ENCODE measurements around the gene UBD. TPM values are rescaled to one million over a fixed set of nuclear protein-coding genes. Genes with fewer than 3 reads are reported as not detected.

The UBD gene
- total and polyA plus RNA-seq, 2 of the 13 experiments (the other 11 are each of a cell fraction or from before 2014, with no cell fraction given): 13.9 to 172 TPM

GRCh38 chr6:29598172-29598747, 38.7 kb upstream of the UBD start (continued):
- TF ChIP-seq CTCF (CRISPR knock-in tag; IDR thresholded peaks at IDR 0.05) (no peak), BRD4 (CRISPR knock-in tag; IDR thresholded peaks at IDR 0.05) (no peak), REPIN1 (CRISPR knock-in tag; IDR thresholded peaks at IDR 0.05; ENCODE audit: borderline replicate concordance, low read depth) (no peak), NBN (conservative IDR thresholded peaks at IDR 0.05) (no peak), THAP8 (CRISPR knock-in tag; IDR thresholded peaks at IDR 0.05; ENCODE audit: borderline replicate concordance) (no peak), NFYC (CRISPR knock-in tag; IDR thresholded peaks at IDR 0.05) (no peak), SMARCC2 (IDR thresholded peaks at IDR 0.05) (no peak)

- Histone ChIP-seq H3K36me3 (replicated peaks in 1 of 2; ENCODE audit: control insufficient read depth in 1 of 2, insufficient read depth in 2 of 2, low read length in 2 of 2) (no peaks in the 10 kb centered on the region), H3K27ac (ENCODE audit: extremely low read length, insufficient read depth, low read length) (no peak overlapping the region), H4K20me1 (ENCODE audit: insufficient read depth, low read length) (no peaks in the 10 kb centered on the region), H3K4me2 (ENCODE audit: low read depth, low read length) (no peak overlapping the region), H3K9ac (ENCODE audit: insufficient read depth, low read depth, low read length) (no peak overlapping the region), H3K4me1 (ENCODE audit: insufficient read depth, low read length) (no peaks in the 10 kb centered on the region), H3K27me3 (ENCODE audit: control insufficient read depth in 1 of 2, insufficient read depth in 2 of 2, low read length in 2 of 2) (peaks cover 0 to 7% of the 10 kb centered on the region in 2 experiments; a peak in 2 of 5 replicates), H3K9me3 (ENCODE audit: low read length) (no peaks in the 10 kb centered on the region), H2AFZ (ENCODE audit: low read length) (no peak overlapping the region), H3K4me3 (replicated peaks in 1 of 3; ENCODE audit: insufficient read depth in 1 of 3, low read depth in 2 of 3, low read length in 3 of 3) (no peak overlapping the region), H3K79me2 (ENCODE audit: insufficient read depth, low read length) (no peaks in the 10 kb centered on the region)
- no TSS peak for BruUV-seq (replicated peaks)
- ChIA-PET CTCF (ENCODE audit: low intra/inter-chr PET ratio, low total read pairs) (no interaction called here), POLR2A (interaction anchor here (0.6 kb wide), 1 partner anchor 10 kb away, joined by 3 read pairs; no protein-coding TSS in a partner anchor)
- WGBS (ENCODE audit: low lambda C conversion rate): 36% methylated on average over 2 of the region's 2 CpGs
- in situ Hi-C loops (cut with HindIII; ENCODE audit: extremely low pct_ligation_motif_present, low pct_unique_long_range_greater_than_20kb) (loop anchor here (25.0 kb wide), 2 partner anchors 535 to 760 kb away; no protein-coding TSS in a partner anchor), intact Hi-C loops (cut with micrococcal nuclease; ENCODE audit: unreplicated experiment) (no loop called here)
- no peak for ATAC-seq
- DNase-seq (ENCODE audit: low spot score): no peak
- FAIRE-seq: no peak
- TF ChIP-seq TERF1 (CRISPR knock-in tag; IDR thresholded peaks at IDR 0.05) (no peak), ZFP91 (CRISPR knock-in tag; IDR thresholded peaks at IDR 0.05; ENCODE audit: borderline replicate concordance) (no peak), ZNF589 (CRISPR knock-in tag; conservative IDR thresholded peaks at IDR 0.05) (no peak), KAT2B (IDR thresholded peaks at IDR 0.05; ENCODE audit: borderline replicate concordance, low read depth, low read length) (no peak), ZNF605 (CRISPR knock-in tag; IDR thresholded peaks at IDR 0.05) (no peak), ZMYM2 (CRISPR knock-in tag; IDR thresholded peaks at IDR 0.05) (no peak), ZFP36L1 (CRISPR knock-in tag; IDR thresholded peaks at IDR 0.05) (no peak), BORCS8-MEF2B (CRISPR knock-in tag; IDR thresholded peaks at IDR 0.05) (no peak), IKZF5 (CRISPR knock-in tag; IDR thresholded peaks at IDR 0.05) (no peak), SAP130 (CRISPR knock-in tag; IDR thresholded peaks at IDR 0.05; ENCODE audit: low read depth) (no peak), ZNF598 (CRISPR knock-in tag; IDR thresholded peaks at IDR 0.05; ENCODE audit: borderline replicate concordance) (no peak)
Observed at GRCh38 chr6:29597184-29597583, 37.7 kb upstream of the UBD start.

All from HepG2 (cell line).